Ishikawa (cell line): ENCODE data around the gene TRIM32.

Experiments used
- CEBPB ChIP-seq: IDR thresholded peaks from 2 replicates; pipeline ENCODE4 v1.6.1; 2012
- EP300 ChIP-seq: IDR thresholded peaks from 2 replicates; pipeline ENCODE4 v1.6.1; 2012; ENCODE audit warnings: borderline replicate concordance
- NFIC ChIP-seq: IDR thresholded peaks from 2 replicates; pipeline ENCODE4 v1.6.1; 2012
- RAD21 ChIP-seq: IDR thresholded peaks from 2 replicates; pipeline ENCODE4 v1.6.1; 2012; ENCODE audit warnings: low read depth
- REST ChIP-seq: IDR thresholded peaks from 2 replicates; pipeline ENCODE4 v1.6.1; 2012; ENCODE audit warnings: low read depth, mild to moderate bottlenecking
- TCF12 ChIP-seq: IDR thresholded peaks from 2 replicates; pipeline ENCODE4 v1.6.1; 2012; ENCODE audit warnings: low read depth

- TF ChIP-seq CEBPB (no peak), TCF12 (no peak), NFIC (no peak), REST (no peak), EP300 (no peak), RAD21 (no peak)
Observed at GRCh38 chr9:116663581-116663980, 23.5 kb upstream of the TRIM32 start.
